GM12891 (cell line): Measurements from ENCODE around the gene RBM3.

ENCODE experiments used
- DNase-seq: peaks from one replicate; pipeline ENCODE4 v3.0.0; 2011; ENCODE audit warnings: low spot score; ENCODE audit not compliant: insufficient read length
- FAIRE-seq: peaks from 2 replicates; lab custom pipeline; 2011; peaks lifted over from hg19 to GRCh38; lab: Jason Lieb, UNC
- PAX5 ChIP-seq: IDR thresholded peaks from 2 replicates; pipeline ENCODE4 v1.6.1; 2011; ENCODE audit warnings: low read length, moderate library complexity, mild to moderate bottlenecking; ENCODE audit not compliant: insufficient read depth, severe bottlenecking
- POLR2A ChIP-seq: IDR thresholded peaks from 2 replicates; pipeline ENCODE4 v1.6.1; 2011; ENCODE audit warnings: low read depth, low read length, control low read depth
- POLR2AphosphoS5 ChIP-seq: IDR thresholded peaks from 2 replicates; pipeline ENCODE4 v1.6.1; 2011; ENCODE audit warnings: low read depth, low read length, control low read depth
- POU2F2 ChIP-seq: IDR thresholded peaks from 2 replicates; pipeline ENCODE4 v1.6.1; 2011; ENCODE audit warnings: low read depth, mild to moderate bottlenecking, control low read depth, low read length, moderate library complexity
- SPI1 ChIP-seq: IDR thresholded peaks from 2 replicates; pipeline ENCODE4 v1.6.1; 2011; ENCODE audit warnings: low read depth, low read length, control low read depth
- TAF1 ChIP-seq: IDR thresholded peaks from 2 replicates; pipeline ENCODE4 v1.6.1; 2011; ENCODE audit warnings: low read depth, low read length, control low read depth

Gene RBM3

DNA sequence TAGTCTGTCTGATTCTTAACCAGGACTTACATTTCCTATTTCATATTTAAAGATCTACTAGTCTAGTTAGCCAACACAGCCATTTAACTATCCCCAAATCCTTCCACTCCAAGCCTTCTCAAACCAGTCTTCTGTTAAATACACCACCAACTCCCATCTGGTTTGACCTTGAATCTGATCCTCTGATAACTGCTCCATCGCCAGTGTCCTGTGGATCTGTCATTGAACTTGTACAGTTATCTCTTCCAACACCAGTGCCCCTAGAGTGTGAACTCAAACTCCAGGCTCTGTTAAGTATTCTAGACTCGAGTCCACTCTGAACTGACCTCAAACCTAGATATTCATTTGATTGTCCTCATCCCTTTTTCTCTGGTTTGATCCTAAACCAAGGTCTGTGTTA, 37.4 kb downstream of the RBM3 start:
- no peak for FAIRE-seq
- no peak for TF ChIP-seq PAX5
- TF ChIP-seq POLR2AphosphoS5: no peak
- TF ChIP-seq POLR2A: no peak
- TF ChIP-seq SPI1: no peak
- no peak for TF ChIP-seq TAF1
- TF ChIP-seq POU2F2: no peak
- no peak for DNase-seq

DNA sequence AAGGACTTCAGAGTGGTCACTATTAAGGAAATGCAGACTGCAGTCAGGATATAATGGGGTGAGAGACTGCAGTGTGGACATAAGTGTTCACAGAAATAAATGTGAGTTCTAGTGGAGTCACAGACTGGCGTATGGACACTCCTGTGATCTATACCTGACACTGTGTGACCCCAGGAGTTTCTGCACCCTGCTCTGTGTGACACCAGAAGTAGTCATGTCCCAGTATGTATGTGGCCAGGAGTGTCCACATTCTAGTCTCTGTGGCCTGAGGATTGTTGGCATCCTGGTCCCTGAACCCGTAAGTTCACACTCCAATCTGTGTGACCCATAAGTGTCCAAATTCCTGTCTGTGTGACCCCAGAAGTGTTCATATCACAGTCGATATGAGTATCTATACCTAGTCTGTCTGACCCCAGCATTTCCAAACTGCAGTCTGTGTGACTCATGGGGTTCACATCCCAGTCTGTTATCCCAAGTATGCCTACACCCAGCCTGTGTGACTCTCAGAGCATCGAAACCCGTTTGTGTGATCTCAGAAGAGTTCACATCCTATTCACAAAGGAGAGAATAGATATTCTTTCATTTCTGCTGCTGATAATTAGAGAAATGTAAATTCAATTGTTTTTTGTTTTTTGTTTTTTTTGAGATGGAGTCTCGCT, 39.3 kb downstream of the RBM3 start:
- no peak for TF ChIP-seq POU2F2
- TF ChIP-seq TAF1: no peak
- no peak for TF ChIP-seq SPI1
- no peak for TF ChIP-seq POLR2A
- TF ChIP-seq POLR2AphosphoS5: no peak
- no peak for TF ChIP-seq PAX5
- no peak for FAIRE-seq
- no peak for DNase-seq

DNA sequence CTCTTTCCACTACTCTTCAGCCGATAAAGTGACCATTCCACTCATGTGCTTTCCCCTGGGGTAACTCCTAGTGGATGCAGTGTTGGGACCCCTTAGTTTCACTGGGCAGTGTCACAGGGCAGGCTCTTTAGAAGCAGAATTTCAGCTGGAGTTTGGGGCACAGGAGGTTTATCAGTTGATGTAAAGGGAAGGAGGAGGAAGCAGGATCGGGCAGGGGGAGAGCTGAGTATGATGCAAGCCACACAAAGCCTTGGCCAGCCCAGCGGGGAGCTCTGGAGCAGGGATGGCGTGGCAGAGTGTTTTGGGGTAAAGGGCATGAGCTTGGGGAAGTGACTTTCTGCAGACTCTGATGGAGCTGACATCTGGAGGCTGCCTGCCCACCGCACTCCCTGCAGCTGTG, 42.3 kb downstream of the RBM3 start:
- TF ChIP-seq POU2F2 (no peak), POLR2AphosphoS5 (no peak), PAX5 (no peak), SPI1 (no peak), TAF1 (no peak), POLR2A (no peak)

DNA sequence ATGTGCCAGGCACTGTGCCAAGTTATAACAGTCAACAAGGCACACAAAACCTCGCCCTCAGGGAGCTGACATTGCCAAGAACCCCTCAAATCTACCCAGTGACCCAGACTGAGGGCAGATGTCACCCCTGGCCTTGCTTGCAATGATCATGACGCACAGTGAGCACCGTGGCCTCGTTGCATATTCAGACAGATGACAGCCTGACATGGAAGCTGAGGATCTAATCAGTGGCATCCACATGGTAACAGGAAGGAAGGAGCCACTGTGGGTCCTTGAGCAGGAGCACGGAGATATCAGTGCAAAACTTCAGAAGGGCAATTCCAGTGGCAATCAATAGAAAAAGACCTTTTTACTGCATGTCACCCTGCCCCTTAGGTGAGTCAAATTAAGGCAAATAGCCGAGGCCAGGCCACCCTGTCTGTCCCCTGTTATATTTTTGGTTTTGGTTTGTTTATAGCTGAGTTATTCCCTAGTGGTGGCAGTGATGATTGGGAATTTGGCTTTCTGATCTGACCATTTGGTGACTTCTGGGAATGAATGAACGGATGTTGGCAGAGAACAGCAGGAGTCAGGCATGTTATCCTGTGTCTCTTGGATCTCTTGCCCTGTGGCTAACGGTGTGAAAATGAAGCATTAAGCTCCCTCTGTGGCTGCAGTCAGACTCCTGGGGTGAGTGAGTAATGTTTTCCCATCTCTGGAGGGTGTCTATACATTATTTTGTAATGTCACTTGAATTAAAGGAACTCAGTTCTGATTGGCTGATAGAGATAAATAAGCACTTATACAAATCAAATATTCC, 43.5 kb downstream of the RBM3 start:
- no peak for FAIRE-seq
- TF ChIP-seq SPI1: no peak
- TF ChIP-seq POLR2A: no peak
- TF ChIP-seq POU2F2: no peak
- no peak for TF ChIP-seq TAF1
- TF ChIP-seq POLR2AphosphoS5: no peak
- TF ChIP-seq PAX5: no peak
- DNase-seq: no peak

More for the DNA sequence above, 42.3 kb downstream of the RBM3 start:
- FAIRE-seq: no peak
- no peak for DNase-seq

DNA sequence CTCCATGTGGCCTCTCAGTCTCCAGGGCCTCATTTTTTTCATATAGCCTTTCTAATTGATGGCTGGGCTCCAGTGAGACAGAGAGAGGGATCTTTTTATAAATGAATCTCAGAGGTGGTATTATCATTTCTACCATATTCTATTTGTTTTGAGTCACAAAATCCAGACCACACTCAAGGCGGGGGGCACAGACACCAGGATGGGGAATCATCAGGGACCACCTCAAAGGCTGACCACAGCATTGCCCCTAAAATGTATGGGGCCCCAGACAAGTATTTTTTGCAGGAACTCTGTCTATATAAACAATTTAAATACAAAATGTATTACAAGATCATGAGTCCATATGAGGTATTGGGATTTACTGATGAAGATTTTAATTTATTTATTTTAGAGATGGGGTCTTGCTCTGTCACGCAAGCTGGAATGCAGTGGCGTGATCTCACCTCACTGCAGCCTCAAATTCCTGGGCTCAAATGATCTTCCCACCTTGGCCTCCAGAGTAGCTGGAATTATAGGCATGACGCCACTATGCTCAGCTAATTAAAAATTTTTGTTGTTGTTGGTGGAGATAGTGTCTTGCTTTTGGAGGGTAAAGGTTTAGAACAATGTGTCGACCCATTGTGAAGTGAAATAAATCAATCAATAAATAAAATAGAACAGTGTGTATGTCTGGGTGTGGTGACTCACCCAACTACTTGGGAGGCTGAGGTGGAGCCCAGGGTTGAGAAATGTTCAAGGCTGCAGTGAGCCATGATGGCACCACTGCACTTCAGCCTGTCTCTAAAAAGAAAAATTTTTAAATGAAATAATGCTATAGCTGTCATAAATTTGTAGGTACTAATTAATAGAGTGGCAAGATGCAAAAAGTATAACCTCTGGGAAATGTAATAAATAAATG, 52.4 kb downstream of the RBM3 start:
- no peak for FAIRE-seq
- TF ChIP-seq POLR2AphosphoS5: no peak
- TF ChIP-seq SPI1: no peak
- TF ChIP-seq POU2F2: no peak
- no peak for TF ChIP-seq TAF1
- no peak for TF ChIP-seq POLR2A
- no peak for DNase-seq
